Endodermal cell (in vitro differentiated cells): ENCODE data around the gene ZPR1. TPM values are rescaled to one million over a fixed set of nuclear protein-coding genes. Genes with fewer than 3 reads are reported as not detected.

Source experiments
- DNase-seq: peaks from one replicate; pipeline ENCODE4 v3.0.0-alpha.2; 2017
- H3K27ac ChIP-seq: 2 replicates; pipeline ENCODE4 v1.5.1; 2013; ENCODE audit warnings: mild to moderate bottlenecking, low read depth, low read length, moderate library complexity
- H3K27me3 ChIP-seq: 2 replicates; pipeline ENCODE4 v1.6.1; 2013; ENCODE audit warnings: mild to moderate bottlenecking, low read length, moderate library complexity; ENCODE audit not compliant: insufficient read depth, control insufficient read depth, poor library complexity, severe bottlenecking
- H3K36me3 ChIP-seq: 2 replicates; pipeline ENCODE4 v1.7.0; 2013; ENCODE audit warnings: mild to moderate bottlenecking, low read length, moderate library complexity; ENCODE audit not compliant: control insufficient read depth, insufficient read depth
- H3K4me1 ChIP-seq: one replicate; pipeline ENCODE4 v1.7.0; 2013; ENCODE audit warnings: low read length; ENCODE audit not compliant: control insufficient read depth, insufficient read depth
- H3K4me3 ChIP-seq: 2 replicates; pipeline ENCODE4 v1.5.1; 2013; ENCODE audit warnings: mild to moderate bottlenecking, low read length, moderate library complexity
- H3K9ac ChIP-seq: 2 replicates; pipeline ENCODE4 v1.6.1; 2013; ENCODE audit warnings: mild to moderate bottlenecking, low read length, moderate library complexity; ENCODE audit not compliant: poor library complexity, severe bottlenecking; ENCODE audit errors: extremely low read depth
- H3K9me3 ChIP-seq: 2 replicates; pipeline ENCODE4 v1.6.1; 2013; ENCODE audit warnings: mild to moderate bottlenecking, low read length, moderate library complexity; ENCODE audit not compliant: control insufficient read depth
- H3K27ac Mint-ChIP-seq: 2 replicates; pipeline ENCODE4 v1.8.0; 2020; ENCODE audit warnings: mixed read lengths
- H3K27me3 Mint-ChIP-seq: 2 replicates; pipeline ENCODE4 v1.8.0; 2021; ENCODE audit warnings: mild to moderate bottlenecking, mixed read lengths; ENCODE audit not compliant: insufficient read depth
- H3K36me3 Mint-ChIP-seq: 2 replicates; pipeline ENCODE4 v1.8.0; 2020; ENCODE audit warnings: low read depth, mixed read lengths
- H3K4me1 Mint-ChIP-seq: 2 replicates; pipeline ENCODE4 v1.8.0; 2020; ENCODE audit warnings: mixed read lengths
- H3K4me3 Mint-ChIP-seq: 2 replicates; pipeline ENCODE4 v1.8.0; 2020; ENCODE audit warnings: mild to moderate bottlenecking, moderate library complexity, mixed read lengths
- H3K9me3 Mint-ChIP-seq: 2 replicates; pipeline ENCODE4 v1.8.0; 2020; ENCODE audit warnings: mild to moderate bottlenecking, mixed read lengths
- WGBS, 2 experiments: methylation state at CpG; one replicate each; pipeline versions ENCODE4 v1.1.5 to v1.1.7; 2013; ENCODE audit warnings: missing lambda C conversion rate in 2 of 2, mixed read lengths in 1 of 2; ENCODE audit not compliant: insufficient coverage in 1 of 2, insufficient read length in 1 of 2; 5-methylcytosine and 5-hydroxymethylcytosine counted together
- total RNA-seq, 2 donors: library from RNA; stranded (reverse); fragmentation: NEBNext Ultra II Directional in 1 of 2; extraction: Animal tissue kit (Norgen Biotek cat#: 25700) in 1 of 2; gene quantifications; 2 replicates in 1 of 2; 3 replicates in 1 of 2; pipeline ENCODE4 v1.2.1, GENCODE V29; 2021
- TF ChIP-seq, protein P1 (sequence below): fragments of 200-600 bp; sonication (generic); conservative IDR thresholded peaks from 2 replicates; pipeline ENCODE4 v1.5.0; 2021; ENCODE audit warnings: antibody characterized with exemption, mild to moderate bottlenecking

ZPR1 gene
- total RNA-seq, 2 donors from 2014 or later, result 59.2 to 63.4 TPM

DNA sequence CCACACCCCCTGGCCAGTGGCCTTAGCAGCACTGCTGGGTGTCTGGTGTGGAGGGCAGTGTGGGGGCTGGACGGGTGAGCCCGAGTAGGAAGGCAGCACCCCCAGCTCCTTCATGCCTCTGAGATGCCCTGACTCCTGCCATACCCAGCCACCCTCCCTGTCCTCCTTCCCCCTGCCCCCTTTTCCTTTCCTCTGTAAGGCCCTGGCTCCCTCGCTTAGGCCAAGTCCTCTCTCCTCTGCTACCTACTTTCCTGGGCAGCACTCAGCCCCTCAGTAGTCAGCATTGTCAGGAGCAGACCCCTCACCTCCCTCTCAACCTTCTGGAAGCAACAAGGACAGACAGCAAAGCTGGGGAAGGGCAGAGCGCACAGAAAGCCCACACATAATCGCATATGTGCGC lies 63.0 kb downstream of the ZPR1 start:
- Mint-ChIP-seq H3K4me3 (no peak overlapping the region), H3K4me1 (peaks cover 11% of the 10 kb centered on the region), H3K36me3 (no peaks in the 10 kb centered on the region), H3K9me3 (no peaks in the 10 kb centered on the region), H3K27me3 (peaks cover 20% of the 10 kb centered on the region), H3K27ac (no peak overlapping the region)
- TF ChIP-seq, protein P1, sequence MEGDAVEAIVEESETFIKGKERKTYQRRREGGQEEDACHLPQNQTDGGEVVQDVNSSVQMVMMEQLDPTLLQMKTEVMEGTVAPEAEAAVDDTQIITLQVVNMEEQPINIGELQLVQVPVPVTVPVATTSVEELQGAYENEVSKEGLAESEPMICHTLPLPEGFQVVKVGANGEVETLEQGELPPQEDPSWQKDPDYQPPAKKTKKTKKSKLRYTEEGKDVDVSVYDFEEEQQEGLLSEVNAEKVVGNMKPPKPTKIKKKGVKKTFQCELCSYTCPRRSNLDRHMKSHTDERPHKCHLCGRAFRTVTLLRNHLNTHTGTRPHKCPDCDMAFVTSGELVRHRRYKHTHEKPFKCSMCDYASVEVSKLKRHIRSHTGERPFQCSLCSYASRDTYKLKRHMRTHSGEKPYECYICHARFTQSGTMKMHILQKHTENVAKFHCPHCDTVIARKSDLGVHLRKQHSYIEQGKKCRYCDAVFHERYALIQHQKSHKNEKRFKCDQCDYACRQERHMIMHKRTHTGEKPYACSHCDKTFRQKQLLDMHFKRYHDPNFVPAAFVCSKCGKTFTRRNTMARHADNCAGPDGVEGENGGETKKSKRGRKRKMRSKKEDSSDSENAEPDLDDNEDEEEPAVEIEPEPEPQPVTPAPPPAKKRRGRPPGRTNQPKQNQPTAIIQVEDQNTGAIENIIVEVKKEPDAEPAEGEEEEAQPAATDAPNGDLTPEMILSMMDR, result no peak
- H3K4me1 ChIP-seq, result no peaks in the 10 kb centered on the region
- no peak for DNase-seq
- no peaks in the 10 kb centered on the region for H3K9me3 ChIP-seq
- no peak overlapping the region for H3K9ac ChIP-seq
- 92 to 100% methylated on average over 3 to 5 of the region's 6 CpGs for WGBS, 2 experiments
- H3K27me3 ChIP-seq, result no peaks in the 10 kb centered on the region
- no peak overlapping the region for H3K4me3 ChIP-seq
- H3K36me3 ChIP-seq, result no peaks in the 10 kb centered on the region
- no peak overlapping the region for H3K27ac ChIP-seq

Other genes starting within 250 kb of the ZPR1 start
- gene BUD13, start 15.0 kb downstream of the ZPR1 start, total RNA-seq, result 10 to 100 TPM; 22.3 to 29.1 TPM
- not detected for gene APOA5, start 3.9 kb upstream of the ZPR1 start, total RNA-seq
- gene APOA4, start 35.3 kb upstream of the ZPR1 start, total RNA-seq, result under 1 TPM; 0.35 to 0.38 TPM
- gene APOC3, start 41.9 kb upstream of the ZPR1 start, total RNA-seq, result not detected
- gene APOA1, start 49.6 kb upstream of the ZPR1 start, total RNA-seq, result 100 to 1,000 TPM in 1 of 2 donors, 10 to 100 TPM in 1; 91.8 to 120 TPM